NCI-H2107 treated with DMSO at 0.1 percent for 48 hours (cell line): ENCODE data around the gene NTSR1.

Experiments used
- DNase-seq: peaks from one replicate; lab custom pipeline; 2025; ENCODE audit not compliant: unreplicated experiment; lab: John Stamatoyannopoulos, UW

The NTSR1 gene

GRCh38 chr20:62768551-62769287, 60.1 kb downstream of the NTSR1 start:
- no peak for DNase-seq

GRCh38 chr20:62769346-62770071, 60.9 kb downstream of the NTSR1 start:
- no peak for DNase-seq

GRCh38 chr20:62770111-62770910, 61.7 kb downstream of the NTSR1 start:
- DNase-seq, result no peak

- DNase-seq, result no peak
Observed at GRCh38 chr20:62770916-62771315, 62.3 kb downstream of the NTSR1 start.

- no peak for DNase-seq
Observed at GRCh38 chr20:62771396-62772102, 62.9 kb downstream of the NTSR1 start.

GRCh38 chr20:62772103-62772611, 63.5 kb downstream of the NTSR1 start:
- no peak for DNase-seq

GRCh38 chr20:62772619-62772989, 64.0 kb downstream of the NTSR1 start:
- no peak for DNase-seq

GRCh38 chr20:62772990-62773844, 64.6 kb downstream of the NTSR1 start:
- peak; percentile 48 for DNase-seq

GRCh38 chr20:62773845-62774714, 65.4 kb downstream of the NTSR1 start:
- no peak for DNase-seq

- no peak for DNase-seq
Observed at GRCh38 chr20:62774762-62775161, 66.1 kb downstream of the NTSR1 start.

- no peak for DNase-seq
Observed at GRCh38 chr20:62775206-62775605, 66.6 kb downstream of the NTSR1 start.

- DNase-seq, result no peak
Observed at GRCh38 chr20:62776035-62776691, 67.5 kb downstream of the NTSR1 start.

- DNase-seq, result no peak
Observed at GRCh38 chr20:62776692-62777527, 68.3 kb downstream of the NTSR1 start.

- DNase-seq, result no peak
Observed at GRCh38 chr20:62777528-62777830, 68.8 kb downstream of the NTSR1 start.

GRCh38 chr20:62778058-62778457, 69.4 kb downstream of the NTSR1 start:
- no peak for DNase-seq

- DNase-seq, result no peak
Observed at GRCh38 chr20:62778601-62779416, 70.2 kb downstream of the NTSR1 start.

GRCh38 chr20:62779417-62779685, 70.7 kb downstream of the NTSR1 start:
- no peak for DNase-seq
